RWPE1 (cell line): ENCODE data around the gene SCN1B.

Source experiments
- CTCF ChIA-PET: fragments of 350-600 bp; sonication (Branson Sonifier 250); formaldehyde crosslinking; extraction: SDS; loops from one replicate; lab custom pipeline; 2021; lab: Yijun Ruan, JAX
- POLR2A ChIA-PET: fragments of 400-600 bp; formaldehyde crosslinking; extraction: SDS; loops from one replicate; lab custom pipeline; 2020; ENCODE audit warnings: antibody characterized with exemption; ENCODE audit not compliant: low non-redundant PET; lab: Yijun Ruan, JAX
- DNase-seq: peaks from one replicate; pipeline ENCODE4 v3.0.0; 2012; ENCODE audit warnings: low spot score
- H3K27ac ChIP-seq: fragments of 450-650 bp; 2 replicates; pipeline ENCODE4 v1.5.1; 2017
- CTCF ChIP-seq: fragments of 450-650 bp; conservative IDR thresholded peaks from 2 replicates; pipeline ENCODE4 v1.5.1; 2017; ENCODE audit warnings: low read depth, mild to moderate bottlenecking

The SCN1B gene

GRCh38 chr19:35073516-35073915, 43.2 kb downstream of the SCN1B start:
- POLR2A ChIA-PET, result no interaction called here
- no peak for DNase-seq
- H3K27ac ChIP-seq, result no peak overlapping the region
- TF ChIP-seq CTCF, result no peak
- CTCF ChIA-PET, result interaction anchor here (0.7 to 1.2 kb wide), 2 partner anchors 23 to 477 kb away, joined by 3 read pairs; no protein-coding TSS in a partner anchor

- no peak overlapping the region for H3K27ac ChIP-seq
- no peak for TF ChIP-seq CTCF
- ChIA-PET POLR2A (no interaction called here), CTCF (interaction anchor here (0.7 to 1.2 kb wide), 3 partner anchors 22 to 477 kb away, joined by 3 to 4 read pairs (median 3); no protein-coding TSS in a partner anchor)
- DNase-seq, result no peak
Measured at GRCh38 chr19:35073941-35074340, 43.7 kb downstream of the SCN1B start.

GRCh38 chr19:35074426-35075201, 44.3 kb downstream of the SCN1B start:
- POLR2A ChIA-PET, result no interaction called here
- CTCF ChIA-PET, result interaction anchor here (0.7 to 1.2 kb wide), 3 partner anchors 22 to 476 kb away, joined by 3 to 4 read pairs (median 3); no protein-coding TSS in a partner anchor
- H3K27ac ChIP-seq, result no peak overlapping the region
- no peak for DNase-seq
- no peak for TF ChIP-seq CTCF

GRCh38 chr19:35075202-35076025, 45.1 kb downstream of the SCN1B start:
- H3K27ac ChIP-seq, result no peak overlapping the region
- no peak for TF ChIP-seq CTCF
- ChIA-PET CTCF (interaction anchor here (0.5 kb wide), 1 partner anchor 31 kb away, joined by 5 read pairs; no protein-coding TSS in a partner anchor), POLR2A (no interaction called here)
- DNase-seq, result no peak

GRCh38 chr19:35076026-35076370, 45.7 kb downstream of the SCN1B start:
- no peak for DNase-seq
- TF ChIP-seq CTCF, result no peak
- H3K27ac ChIP-seq, result no peak overlapping the region
- ChIA-PET CTCF (interaction anchor here (0.5 kb wide), 1 partner anchor 32 kb away, joined by 5 read pairs; no protein-coding TSS in a partner anchor), POLR2A (no interaction called here)

GRCh38 chr19:35076657-35077056, 46.4 kb downstream of the SCN1B start:
- ChIA-PET CTCF (interaction anchor here (0.7 kb wide), 1 partner anchor 59 kb away, joined by 3 read pairs; the partner anchor contains the start of gene LGI4), POLR2A (no interaction called here)
- no peak for DNase-seq
- H3K27ac ChIP-seq, result no peak overlapping the region
- TF ChIP-seq CTCF, result no peak
